Measurements from ENCODE around the gene IAH1.

Gene IAH1

DNA sequence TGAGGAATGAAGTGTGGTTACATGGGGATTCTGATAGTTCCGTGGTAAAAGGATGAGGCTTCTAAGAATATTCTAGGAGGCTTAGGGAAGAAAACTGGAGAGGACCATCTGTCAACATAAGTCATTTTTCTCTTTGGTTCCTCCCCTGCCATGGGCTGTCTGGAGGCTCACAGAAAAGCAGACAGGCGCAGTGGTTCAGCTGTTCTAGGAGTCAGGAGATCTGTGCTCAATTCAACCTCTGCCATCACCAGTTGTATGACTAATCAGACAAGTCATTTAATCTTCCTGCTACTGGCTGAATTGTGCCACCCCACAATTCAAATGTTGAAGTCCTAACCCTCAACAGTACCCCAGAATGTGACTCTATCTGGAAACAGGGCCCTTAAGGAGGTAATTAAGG, 44.9 kb downstream of the IAH1 start:
- H3K9me2 ChIP-seq (replicated peaks; ENCODE audit: insufficient read depth, low read length), result no peaks in the 10 kb centered on the region
- H4K20me1 ChIP-seq (ENCODE audit: low read depth, low read length), result no peaks in the 10 kb centered on the region
- H3K27me3 ChIP-seq (ENCODE audit: low read length), result no peaks in the 10 kb centered on the region
- no peak overlapping the region for H2AFZ ChIP-seq (ENCODE audit: low read depth, low read length, severe bottlenecking)
- no peak overlapping the region for H3K9ac ChIP-seq (ENCODE audit: low read length)
- no peaks in the 10 kb centered on the region for H3K79me2 ChIP-seq (ENCODE audit: insufficient read depth, low read length)
- H3K27ac ChIP-seq (ENCODE audit: low read depth, low read length), result no peak overlapping the region
- no peaks in the 10 kb centered on the region for H3K9me3 ChIP-seq (ENCODE audit: insufficient read depth, low read length)
- peaks cover 42% of the 10 kb centered on the region for H3K36me3 ChIP-seq (ENCODE audit: low read length)
- H3K4me2 ChIP-seq (ENCODE audit: low read depth, low read length, poor library complexity, severe bottlenecking), result no peak overlapping the region
- no peak overlapping the region for H3K4me3 ChIP-seq (ENCODE audit: insufficient read depth, low read length, poor library complexity, severe bottlenecking)
- TF ChIP-seq, protein P1, sequence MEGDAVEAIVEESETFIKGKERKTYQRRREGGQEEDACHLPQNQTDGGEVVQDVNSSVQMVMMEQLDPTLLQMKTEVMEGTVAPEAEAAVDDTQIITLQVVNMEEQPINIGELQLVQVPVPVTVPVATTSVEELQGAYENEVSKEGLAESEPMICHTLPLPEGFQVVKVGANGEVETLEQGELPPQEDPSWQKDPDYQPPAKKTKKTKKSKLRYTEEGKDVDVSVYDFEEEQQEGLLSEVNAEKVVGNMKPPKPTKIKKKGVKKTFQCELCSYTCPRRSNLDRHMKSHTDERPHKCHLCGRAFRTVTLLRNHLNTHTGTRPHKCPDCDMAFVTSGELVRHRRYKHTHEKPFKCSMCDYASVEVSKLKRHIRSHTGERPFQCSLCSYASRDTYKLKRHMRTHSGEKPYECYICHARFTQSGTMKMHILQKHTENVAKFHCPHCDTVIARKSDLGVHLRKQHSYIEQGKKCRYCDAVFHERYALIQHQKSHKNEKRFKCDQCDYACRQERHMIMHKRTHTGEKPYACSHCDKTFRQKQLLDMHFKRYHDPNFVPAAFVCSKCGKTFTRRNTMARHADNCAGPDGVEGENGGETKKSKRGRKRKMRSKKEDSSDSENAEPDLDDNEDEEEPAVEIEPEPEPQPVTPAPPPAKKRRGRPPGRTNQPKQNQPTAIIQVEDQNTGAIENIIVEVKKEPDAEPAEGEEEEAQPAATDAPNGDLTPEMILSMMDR (IDR thresholded peaks at IDR 0.05; ENCODE audit: insufficient read depth, low read length, poor library complexity, severe bottlenecking), result no peak
- TF ChIP-seq EZH2phosphoT487 (conservative IDR thresholded peaks at IDR 0.05; ENCODE audit: low read length), result no peak
- 0 out of 2 replicates have a peak, but pooled peaks cover 13% of the 10 kb centered on the region for H3F3A ChIP-seq (ENCODE audit: insufficient read depth)

DNA sequence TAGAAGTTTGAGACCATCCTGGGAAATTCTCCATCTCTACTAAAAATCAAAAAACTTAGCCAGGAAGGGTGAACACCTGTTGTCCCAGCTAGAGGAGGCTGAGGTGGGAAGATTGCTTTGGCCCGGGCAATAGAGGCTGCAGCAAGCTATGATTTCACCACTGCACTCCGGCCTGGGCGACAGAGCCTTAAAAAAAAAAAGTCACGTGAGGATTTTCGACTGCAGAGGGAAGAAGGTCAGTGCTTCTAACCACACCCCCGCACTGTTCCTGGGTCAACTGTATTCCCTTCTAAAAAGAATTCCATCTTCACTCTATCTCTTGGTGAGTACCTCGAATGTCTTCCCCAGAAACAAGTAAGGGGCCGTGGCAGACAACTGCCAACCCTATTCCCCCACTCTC, 49.9 kb downstream of the IAH1 start:
- no peak for TF ChIP-seq EZH2phosphoT487 (conservative IDR thresholded peaks at IDR 0.05; ENCODE audit: low read length)
- TF ChIP-seq, protein P1 (IDR thresholded peaks at IDR 0.05; ENCODE audit: insufficient read depth, low read length, poor library complexity, severe bottlenecking), result no peak
- H3K79me2 ChIP-seq (ENCODE audit: insufficient read depth, low read length), result 0 out of 2 replicates have a peak, but pooled peaks cover 6% of the 10 kb centered on the region
- no peak overlapping the region for H3K9ac ChIP-seq (ENCODE audit: low read length)
- H4K20me1 ChIP-seq (ENCODE audit: low read depth, low read length), result no peaks in the 10 kb centered on the region
- H3K27me3 ChIP-seq (ENCODE audit: low read length), result no peaks in the 10 kb centered on the region
- peaks cover 65% of the 10 kb centered on the region for H3K36me3 ChIP-seq (ENCODE audit: low read length)
- no peaks in the 10 kb centered on the region for H3K9me3 ChIP-seq (ENCODE audit: insufficient read depth, low read length)
- H3K27ac ChIP-seq (ENCODE audit: low read depth, low read length), result no peak overlapping the region
- no peak overlapping the region for H3K4me3 ChIP-seq (ENCODE audit: insufficient read depth, low read length, poor library complexity, severe bottlenecking)
- H3K9me2 ChIP-seq (replicated peaks; ENCODE audit: insufficient read depth, low read length), result no peaks in the 10 kb centered on the region
- 0 out of 2 replicates have a peak, but pooled peaks cover 13% of the 10 kb centered on the region for H3F3A ChIP-seq (ENCODE audit: insufficient read depth)
- H3K4me2 ChIP-seq (ENCODE audit: low read depth, low read length, poor library complexity, severe bottlenecking), result no peak overlapping the region
- H2AFZ ChIP-seq (ENCODE audit: low read depth, low read length, severe bottlenecking), result no peak overlapping the region

DNA sequence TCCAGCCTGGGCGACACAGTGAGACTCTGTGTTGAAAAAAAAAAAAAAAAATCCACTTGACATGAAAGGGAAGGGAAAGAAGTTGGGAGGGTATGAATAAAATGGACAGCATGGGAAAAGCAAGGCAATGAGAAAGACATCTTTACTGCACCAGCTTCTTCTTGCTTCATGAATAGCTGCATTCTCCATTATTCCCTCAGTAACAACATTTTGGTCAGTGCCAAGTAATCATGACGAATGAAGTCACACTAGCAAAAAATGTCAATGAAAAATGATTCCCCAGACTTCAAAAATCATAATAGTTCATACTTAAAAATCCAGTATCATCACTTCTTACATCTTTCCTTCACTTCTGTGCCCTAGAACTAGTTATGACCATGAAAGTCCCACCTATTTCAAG, 50.9 kb downstream of the IAH1 start:
- Histone ChIP-seq H3K4me3 (ENCODE audit: insufficient read depth, low read length, poor library complexity, severe bottlenecking) (no peak overlapping the region), H3K9me3 (ENCODE audit: insufficient read depth, low read length) (no peaks in the 10 kb centered on the region), H3K9me2 (replicated peaks; ENCODE audit: insufficient read depth, low read length) (no peaks in the 10 kb centered on the region), H3K9ac (ENCODE audit: low read length) (no peak overlapping the region), H3K27ac (ENCODE audit: low read depth, low read length) (no peak overlapping the region), H3K4me2 (ENCODE audit: low read depth, low read length, poor library complexity, severe bottlenecking) (no peak overlapping the region), H3F3A (ENCODE audit: insufficient read depth) (peaks cover 15% of the 10 kb centered on the region; the same call in 1 of the 2 replicates), H3K36me3 (ENCODE audit: low read length) (peaks cover 65% of the 10 kb centered on the region), H3K79me2 (ENCODE audit: insufficient read depth, low read length) (0 out of 2 replicates have a peak, but pooled peaks cover 11% of the 10 kb centered on the region), H4K20me1 (ENCODE audit: low read depth, low read length) (no peaks in the 10 kb centered on the region), H3K27me3 (ENCODE audit: low read length) (no peaks in the 10 kb centered on the region), H2AFZ (ENCODE audit: low read depth, low read length, severe bottlenecking) (no peak overlapping the region)
- TF ChIP-seq, protein P1 (IDR thresholded peaks at IDR 0.05; ENCODE audit: insufficient read depth, low read length, poor library complexity, severe bottlenecking), result no peak
- no peak for TF ChIP-seq EZH2phosphoT487 (conservative IDR thresholded peaks at IDR 0.05; ENCODE audit: low read length)
